A549 treated with ZK216348 at 1 μM for 4 hours (cell line): ENCODE measurements around the gene GPR162. TPM values are rescaled to one million over a fixed set of nuclear protein-coding genes. Genes with fewer than 3 reads are reported as not detected.

Experiments used
- total RNA-seq: library from RNA; stranded (reverse); fragments of 200-300 nt; extraction: Qiagen RNA extraction; gene quantifications from 5 replicates; pipeline ENCODE4 v1.2.3, GENCODE V29; 2022; ENCODE audit warnings: low read depth

GPR162 gene, protein sequence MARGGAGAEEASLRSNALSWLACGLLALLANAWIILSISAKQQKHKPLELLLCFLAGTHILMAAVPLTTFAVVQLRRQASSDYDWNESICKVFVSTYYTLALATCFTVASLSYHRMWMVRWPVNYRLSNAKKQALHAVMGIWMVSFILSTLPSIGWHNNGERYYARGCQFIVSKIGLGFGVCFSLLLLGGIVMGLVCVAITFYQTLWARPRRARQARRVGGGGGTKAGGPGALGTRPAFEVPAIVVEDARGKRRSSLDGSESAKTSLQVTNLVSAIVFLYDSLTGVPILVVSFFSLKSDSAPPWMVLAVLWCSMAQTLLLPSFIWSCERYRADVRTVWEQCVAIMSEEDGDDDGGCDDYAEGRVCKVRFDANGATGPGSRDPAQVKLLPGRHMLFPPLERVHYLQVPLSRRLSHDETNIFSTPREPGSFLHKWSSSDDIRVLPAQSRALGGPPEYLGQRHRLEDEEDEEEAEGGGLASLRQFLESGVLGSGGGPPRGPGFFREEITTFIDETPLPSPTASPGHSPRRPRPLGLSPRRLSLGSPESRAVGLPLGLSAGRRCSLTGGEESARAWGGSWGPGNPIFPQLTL
- total RNA-seq: 0.39 to 0.87 TPM (median 0.56 TPM) in 5 replicates

GRCh38 chr12:6821591-6822425 is at the start of gene GPR162:
TSS of gene GPR162 (plus strand) at chr12:6821821. CDS start at chr12:6823899, 2,078 bp downstream.

GRCh38 chr12:6772331-6772695 is 49.3 kb upstream of the GPR162 start, which contains the start of gene LAG3:
TSS of gene LAG3 (plus strand) at chr12:6772520. CDS start at chr12:6772853, 333 bp downstream.

DNA sequence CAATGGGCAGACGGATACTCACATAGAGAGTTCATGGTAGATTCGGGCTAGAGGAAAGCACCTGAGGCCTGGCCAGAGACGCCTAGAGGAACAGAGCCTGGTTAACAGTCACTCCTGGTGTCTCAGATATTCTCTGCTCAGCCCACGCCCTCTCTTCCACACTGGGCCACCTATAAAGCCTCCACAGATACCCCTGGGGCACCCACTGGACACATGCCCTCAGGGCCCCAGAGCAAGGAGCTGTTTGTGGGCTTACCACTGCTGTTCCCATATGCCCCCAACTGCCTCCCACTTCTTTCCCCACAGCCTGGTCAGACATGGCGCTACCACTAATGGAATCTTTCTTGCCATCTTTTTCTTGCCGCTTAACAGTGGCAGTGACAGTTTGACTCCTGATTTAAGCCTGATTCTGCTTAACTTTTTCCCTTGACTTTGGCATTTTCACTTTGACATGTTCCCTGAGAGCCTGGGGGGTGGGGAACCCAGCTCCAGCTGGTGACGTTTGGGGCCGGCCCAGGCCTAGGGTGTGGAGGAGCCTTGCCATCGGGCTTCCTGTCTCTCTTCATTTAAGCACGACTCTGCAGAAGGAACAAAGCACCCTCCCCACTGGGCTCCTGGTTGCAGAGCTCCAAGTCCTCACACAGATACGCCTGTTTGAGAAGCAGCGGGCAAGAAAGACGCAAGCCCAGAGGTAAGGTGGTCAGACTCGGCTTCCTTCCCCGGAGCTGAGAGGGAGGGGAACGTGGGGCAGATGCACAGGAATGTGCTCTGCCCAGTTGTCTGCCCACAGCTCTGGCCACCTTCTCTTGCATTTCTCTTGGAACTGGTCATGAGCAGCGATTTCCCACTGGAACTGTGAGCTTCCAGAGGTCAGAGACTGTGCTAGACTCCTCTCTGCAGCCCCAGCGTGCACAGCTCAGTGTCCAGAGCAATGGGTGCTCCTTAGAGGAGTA is 32.4 kb upstream of the GPR162 start, which contains the start of gene CD4:
CD4 (plus strand) TSS at position 557 of the 953 bp plus-strand sequence. CDS start 10,611 bp downstream, outside the sequence.

DNA sequence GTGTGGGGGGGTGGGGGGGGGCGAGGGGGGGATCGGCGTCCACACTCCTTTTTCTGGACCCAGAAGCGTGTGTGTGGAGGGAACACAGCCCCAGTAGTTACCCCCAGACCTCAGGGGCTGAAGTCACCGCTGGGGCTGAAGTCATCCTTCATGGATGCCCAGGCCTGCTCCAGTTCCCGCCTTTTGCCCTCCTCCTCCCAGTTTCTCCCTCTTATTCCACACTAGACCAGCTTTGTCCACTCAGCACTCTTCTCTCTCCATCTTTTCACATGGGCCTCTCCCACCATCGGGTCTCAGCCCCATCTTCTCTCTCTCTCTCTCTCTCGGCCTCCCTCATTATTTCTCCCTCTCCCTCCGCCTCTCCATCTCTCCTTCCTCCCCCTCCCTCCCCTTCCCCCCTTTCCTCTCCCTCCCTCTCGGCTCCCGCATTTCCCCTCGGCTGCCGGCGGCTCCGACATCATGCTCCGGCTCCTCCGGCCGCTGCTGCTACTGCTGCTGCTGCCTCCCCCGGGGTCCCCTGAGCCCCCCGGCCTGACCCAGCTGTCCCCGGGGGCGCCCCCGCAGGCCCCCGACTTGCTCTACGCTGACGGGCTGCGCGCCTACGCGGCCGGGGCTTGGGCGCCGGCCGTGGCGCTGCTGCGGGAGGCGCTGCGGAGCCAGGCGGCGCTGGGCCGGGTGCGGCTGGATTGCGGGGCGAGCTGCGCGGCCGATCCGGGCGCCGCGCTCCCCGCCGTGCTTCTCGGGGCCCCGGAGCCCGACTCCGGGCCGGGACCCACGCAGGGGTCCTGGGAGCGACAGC is 6.6 kb downstream of the GPR162 start, which contains the start of gene P3H3:
P3H3 (plus strand) TSS at position 426 of the 799 bp plus-strand sequence; CDS start at position 460, 34 bp downstream.

DNA sequence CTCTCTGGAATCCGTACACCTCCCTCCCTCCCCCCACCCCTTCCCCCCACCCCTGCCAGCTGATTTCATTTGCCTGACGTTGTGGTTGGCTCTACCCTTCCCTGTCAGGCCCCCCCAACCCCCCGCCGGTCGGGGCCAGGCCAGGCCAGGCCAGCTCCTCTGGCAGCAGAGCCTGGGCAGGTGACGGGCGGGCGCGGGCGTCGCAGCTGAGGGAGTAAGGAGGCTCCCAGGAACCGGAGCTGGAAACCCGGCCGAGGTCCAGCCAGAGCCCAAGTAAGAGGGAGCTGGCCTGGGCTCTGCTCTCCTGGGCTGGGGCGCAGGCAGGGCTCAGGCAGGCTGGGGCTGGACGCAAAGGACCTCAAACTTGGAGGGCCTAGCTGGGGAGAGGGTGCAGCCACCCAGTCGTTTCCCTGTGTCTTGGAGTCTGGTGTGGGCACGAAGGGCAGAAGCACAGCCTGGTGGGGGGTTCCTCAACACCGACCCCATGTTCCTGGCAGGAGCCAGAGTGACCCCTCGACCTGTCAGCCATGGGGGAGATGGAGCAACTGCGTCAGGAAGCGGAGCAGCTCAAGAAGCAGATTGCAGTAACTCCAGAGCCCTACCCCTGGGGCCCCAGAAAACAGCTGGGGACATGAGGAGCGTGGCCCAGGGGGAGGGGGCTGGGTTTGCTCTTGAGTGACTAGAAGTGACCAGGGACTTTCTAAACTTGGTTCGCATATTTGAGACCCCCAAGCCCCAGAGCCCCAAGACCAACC is 19.3 kb downstream of the GPR162 start, which contains the start of gene GNB3:
GNB3 (plus strand) TSS at position 165 of the 755 bp plus-strand sequence; CDS start at position 528, 363 bp downstream.

GRCh38 chr12:6851153-6851920 is 29.7 kb downstream of the GPR162 start, which contains the start of gene CDCA3:
TSS of gene CDCA3 (minus strand) at chr12:6851286. CDS start at chr12:6850952, 334 bp downstream.

GRCh38 chr12:6851921-6852650 is 30.5 kb downstream of the GPR162 start, which contains the start of gene USP5:
TSS of gene USP5 (plus strand) at chr12:6852150. CDS start at chr12:6852180, 30 bp downstream.

DNA sequence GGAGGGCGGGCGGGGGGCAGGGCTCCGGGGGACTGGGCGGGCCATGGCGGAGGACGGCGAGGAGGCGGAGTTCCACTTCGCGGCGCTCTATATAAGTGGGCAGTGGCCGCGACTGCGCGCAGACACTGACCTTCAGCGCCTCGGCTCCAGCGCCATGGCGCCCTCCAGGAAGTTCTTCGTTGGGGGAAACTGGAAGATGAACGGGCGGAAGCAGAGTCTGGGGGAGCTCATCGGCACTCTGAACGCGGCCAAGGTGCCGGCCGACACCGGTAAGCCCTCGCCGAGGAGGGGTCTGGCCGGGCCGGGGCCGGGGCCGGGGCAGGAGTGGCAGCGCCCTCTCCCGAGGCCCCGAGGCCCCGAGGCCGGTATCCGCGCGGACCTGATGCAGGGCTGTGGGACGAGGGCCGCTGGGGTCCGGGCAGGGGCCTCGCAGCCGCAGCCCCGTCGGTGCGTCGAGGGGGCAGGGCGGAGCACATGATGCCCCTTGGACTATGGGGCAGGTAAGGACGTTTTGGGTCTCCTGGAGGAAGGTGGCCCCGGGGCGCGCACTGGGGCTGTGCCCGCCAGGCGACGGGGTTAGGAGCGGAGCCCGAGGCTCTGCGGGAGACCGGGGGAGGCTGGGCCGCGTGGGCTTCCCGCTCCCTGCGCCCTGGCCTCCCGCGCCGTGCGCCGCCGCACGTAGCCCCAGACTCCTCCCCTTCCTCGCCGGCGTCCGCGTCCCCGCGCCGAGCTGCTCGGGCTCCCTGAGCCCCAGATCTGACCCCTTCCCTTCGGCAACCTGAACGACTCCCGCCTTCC is 46.0 kb downstream of the GPR162 start, which contains the start of gene TPI1:
TPI1 (plus strand) TSS at position 119 of the 798 bp plus-strand sequence; CDS start at position 155, 36 bp downstream.

DNA sequence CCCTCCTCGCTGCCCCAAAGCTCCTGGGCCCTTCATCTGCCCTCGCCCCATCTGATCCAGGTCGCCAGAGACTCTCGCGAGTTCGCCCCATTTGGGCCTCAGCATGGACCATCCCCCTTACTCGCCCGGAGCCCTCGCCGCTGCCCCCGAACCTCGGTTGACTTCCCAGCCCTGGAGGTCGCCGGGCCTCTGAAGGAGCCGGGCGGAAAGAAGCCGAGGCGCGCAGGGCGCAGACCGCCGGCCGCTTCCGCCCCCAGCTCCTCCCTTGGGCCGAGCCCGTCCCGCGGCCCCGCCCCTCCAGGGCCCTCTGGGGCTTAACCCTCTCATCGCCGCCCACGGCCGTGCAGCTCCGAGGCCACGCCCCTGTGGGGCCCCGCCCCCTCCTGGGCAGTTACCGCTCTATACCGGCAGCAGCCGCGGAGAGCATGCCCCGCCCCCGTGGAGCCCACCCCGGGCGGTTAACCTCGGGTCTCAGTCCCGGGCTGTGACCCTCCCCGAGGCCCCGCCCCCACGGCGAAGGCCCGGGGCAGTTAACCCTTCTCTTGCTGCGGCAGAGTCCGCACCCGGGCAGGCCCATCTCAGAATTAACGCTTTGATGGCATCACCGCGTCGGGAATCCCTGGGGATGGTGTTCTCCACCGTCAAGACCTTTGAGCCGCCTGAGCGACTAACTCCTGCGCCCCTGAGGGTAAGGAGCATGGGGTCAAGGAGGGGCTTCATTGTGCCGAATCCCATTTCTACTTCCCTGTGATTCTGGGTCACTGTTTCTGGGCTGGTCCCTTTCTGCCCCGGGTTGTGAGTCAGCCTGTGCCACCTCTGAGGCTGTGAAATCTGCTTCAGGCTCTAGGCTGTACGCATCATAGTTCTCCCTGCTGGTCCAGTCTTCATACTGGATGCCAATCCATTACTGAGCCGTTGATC is 51.7 kb downstream of the GPR162 start, which contains the start of gene SPSB2:
SPSB2 (minus strand) TSS at position 210 of the 921 bp plus-strand sequence. CDS start 402 bp downstream, outside the sequence.

Other genes with a start within 250 kb of the GPR162 start
- gene CHD4, start 214.4 kb upstream of the GPR162 start, total RNA-seq: 60.1 to 82.5 TPM (median 69.6 TPM) in 5 replicates
- gene LPAR5, start 185.9 kb upstream of the GPR162 start, total RNA-seq: 0.42 to 1.1 TPM (median 0.76 TPM) in 5 replicates
- 0.29 to 0.48 TPM (median 0.38 TPM) in 4 of 5 replicates, not detected in the other for gene ACRBP, start 174.4 kb upstream of the GPR162 start, total RNA-seq
- 11.3 to 18.6 TPM (median 14.4 TPM) in 5 replicates for gene ING4, start 158.7 kb upstream of the GPR162 start, total RNA-seq
- 49.6 to 66.0 TPM (median 62.9 TPM) in 5 replicates for gene ZNF384, start 132.4 kb upstream of the GPR162 start, total RNA-seq
- 0.68 to 1.3 TPM (median 0.97 TPM) in 5 replicates for gene PIANP, start 121.0 kb upstream of the GPR162 start, total RNA-seq
- 46.4 to 60.7 TPM (median 58.3 TPM) in 5 replicates for gene COPS7A, start 97.8 kb upstream of the GPR162 start, total RNA-seq
- gene MLF2, start 68.7 kb upstream of the GPR162 start, total RNA-seq: 221 to 313 TPM (median 302 TPM) in 5 replicates
- 687 to 1,137 TPM (median 1,048 TPM) in 5 replicates for gene PTMS, start 55.5 kb upstream of the GPR162 start, total RNA-seq
- 0.79 to 2.2 TPM (median 1.6 TPM) in 5 replicates for gene LAG3, start 49.3 kb upstream of the GPR162 start, total RNA-seq
- not detected in 5 replicates for gene CD4, start 32.3 kb upstream of the GPR162 start, total RNA-seq
- 14.2 to 32.8 TPM (median 27.5 TPM) in 5 replicates for gene P3H3, start 6.6 kb downstream of the GPR162 start, total RNA-seq
- gene GNB3, start 19.1 kb downstream of the GPR162 start, total RNA-seq: 2.1 to 2.7 TPM (median 2.3 TPM) in 5 replicates
- gene CDCA3, start 29.5 kb downstream of the GPR162 start, total RNA-seq: 68.4 to 85.8 TPM (median 72.7 TPM) in 5 replicates
- 76.4 to 97.4 TPM (median 80.0 TPM) in 5 replicates for gene USP5, start 30.3 kb downstream of the GPR162 start, total RNA-seq
- gene TPI1, start 45.7 kb downstream of the GPR162 start, total RNA-seq: 1,281 to 1,662 TPM (median 1,628 TPM) in 5 replicates
- 19.2 to 36.2 TPM (median 30.5 TPM) in 5 replicates for gene SPSB2, start 51.5 kb downstream of the GPR162 start, total RNA-seq
- gene LRRC23, start 83.0 kb downstream of the GPR162 start, total RNA-seq: 15.7 to 21.7 TPM (median 17.3 TPM) in 5 replicates
- 32.7 to 43.8 TPM (median 41.2 TPM) in 5 replicates for gene ENO2, start 92.8 kb downstream of the GPR162 start, total RNA-seq
- 36.6 to 87.8 TPM (median 83.1 TPM) in 5 replicates for gene ATN1, start 106.1 kb downstream of the GPR162 start, total RNA-seq
- gene RNU7-1, start 122.0 kb downstream of the GPR162 start, total RNA-seq: not detected in 5 replicates
- 240 to 311 TPM (median 303 TPM) in 5 replicates for gene C12orf57, start 122.2 kb downstream of the GPR162 start, total RNA-seq
- gene PTPN6, start 129.5 kb downstream of the GPR162 start, total RNA-seq: 6.2 to 12.8 TPM (median 11.9 TPM) in 5 replicates
- gene PHB2, start 148.8 kb downstream of the GPR162 start, total RNA-seq: 278 to 353 TPM (median 328 TPM) in 5 replicates
- 55.9 to 81.9 TPM (median 61.3 TPM) in 5 replicates for gene EMG1, start 149.1 kb downstream of the GPR162 start, total RNA-seq
- 26.6 to 31.1 TPM (median 27.6 TPM) in 5 replicates for gene LPCAT3, start 196.7 kb downstream of the GPR162 start, total RNA-seq
- 38.6 to 58.9 TPM (median 42.6 TPM) in 5 replicates for gene C1S, start 238.9 kb downstream of the GPR162 start, total RNA-seq